GM12873 (cell line): ENCODE results near the gene CARMIL1.

ENCODE experiments used
- TF ChIP-seq, protein P1 (sequence below): IDR thresholded peaks from 2 replicates; pipeline ENCODE4 v1.5.1; 2012; ENCODE audit warnings: low read depth, mild to moderate bottlenecking, moderate library complexity, low read length, control low read depth; ENCODE audit not compliant: insufficient read depth; ENCODE audit errors: missing control alignments

The CARMIL1 gene

DNA sequence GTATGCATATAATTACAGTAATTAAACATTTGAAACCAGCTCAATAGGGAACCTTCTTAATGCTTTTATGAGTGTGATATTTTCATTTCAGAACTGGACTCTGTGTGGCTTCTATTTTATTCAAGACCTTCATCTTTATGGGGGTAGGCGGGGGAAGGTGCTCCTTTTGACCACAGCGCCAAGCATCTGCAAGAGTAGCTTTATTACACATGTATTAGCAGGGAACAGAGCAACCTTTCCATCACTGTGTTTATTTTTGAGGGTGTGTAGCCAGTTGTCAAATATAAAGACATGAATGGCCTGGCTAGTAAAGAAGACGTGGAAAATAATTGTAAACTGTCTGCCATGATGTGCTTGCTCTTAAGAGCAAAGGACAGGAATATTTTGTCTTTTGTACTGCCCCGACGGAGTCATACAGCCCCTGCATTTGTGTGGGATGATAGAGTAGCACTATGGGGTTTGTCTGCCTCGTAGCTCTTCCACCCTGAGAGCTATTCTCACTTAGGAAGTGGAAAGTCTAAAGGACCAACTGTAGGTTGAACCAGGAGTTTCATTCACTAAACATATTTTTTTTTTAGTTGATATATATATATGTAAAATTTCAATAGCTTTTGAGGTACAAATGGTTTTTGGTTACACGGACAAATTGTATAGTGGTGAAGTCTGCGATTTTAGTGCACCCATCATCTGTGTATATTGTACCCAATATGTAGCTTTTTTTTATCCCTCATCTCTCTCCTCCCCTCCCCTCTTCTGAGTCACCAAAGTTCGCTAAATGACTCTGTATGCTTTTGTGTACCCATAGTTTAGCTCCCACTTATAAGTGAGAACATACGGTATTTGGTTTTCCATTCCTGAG, 91.2 kb downstream of the CARMIL1 start:
- TF ChIP-seq, protein P1, sequence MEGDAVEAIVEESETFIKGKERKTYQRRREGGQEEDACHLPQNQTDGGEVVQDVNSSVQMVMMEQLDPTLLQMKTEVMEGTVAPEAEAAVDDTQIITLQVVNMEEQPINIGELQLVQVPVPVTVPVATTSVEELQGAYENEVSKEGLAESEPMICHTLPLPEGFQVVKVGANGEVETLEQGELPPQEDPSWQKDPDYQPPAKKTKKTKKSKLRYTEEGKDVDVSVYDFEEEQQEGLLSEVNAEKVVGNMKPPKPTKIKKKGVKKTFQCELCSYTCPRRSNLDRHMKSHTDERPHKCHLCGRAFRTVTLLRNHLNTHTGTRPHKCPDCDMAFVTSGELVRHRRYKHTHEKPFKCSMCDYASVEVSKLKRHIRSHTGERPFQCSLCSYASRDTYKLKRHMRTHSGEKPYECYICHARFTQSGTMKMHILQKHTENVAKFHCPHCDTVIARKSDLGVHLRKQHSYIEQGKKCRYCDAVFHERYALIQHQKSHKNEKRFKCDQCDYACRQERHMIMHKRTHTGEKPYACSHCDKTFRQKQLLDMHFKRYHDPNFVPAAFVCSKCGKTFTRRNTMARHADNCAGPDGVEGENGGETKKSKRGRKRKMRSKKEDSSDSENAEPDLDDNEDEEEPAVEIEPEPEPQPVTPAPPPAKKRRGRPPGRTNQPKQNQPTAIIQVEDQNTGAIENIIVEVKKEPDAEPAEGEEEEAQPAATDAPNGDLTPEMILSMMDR: no peak

GRCh38 chr6:25371037-25371347, 91.8 kb downstream of the CARMIL1 start:
- TF ChIP-seq, protein P1: no peak

GRCh38 chr6:25375125-25375524, 96.0 kb downstream of the CARMIL1 start:
- TF ChIP-seq, protein P1: no peak

DNA sequence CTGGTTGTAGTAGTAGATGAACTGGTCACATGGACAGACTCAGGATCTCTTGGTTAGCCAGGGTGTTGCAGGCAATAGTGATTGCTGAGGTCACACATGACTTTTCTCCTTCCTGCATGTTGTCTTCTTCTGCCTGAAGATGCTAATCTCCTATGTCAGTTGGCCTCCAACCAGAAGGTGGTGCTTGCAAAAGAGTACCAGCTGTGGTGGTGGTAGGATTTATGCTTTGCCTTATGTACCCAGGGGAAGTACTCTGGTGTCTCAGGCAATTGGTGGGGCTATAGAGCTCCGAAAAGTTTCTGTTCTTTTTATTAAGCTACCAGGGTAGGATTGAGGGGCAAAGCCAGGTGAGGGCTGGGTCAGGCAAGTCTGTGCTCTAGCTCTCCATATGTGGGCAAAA, 98.5 kb downstream of the CARMIL1 start:
- TF ChIP-seq, protein P1: no peak

DNA sequence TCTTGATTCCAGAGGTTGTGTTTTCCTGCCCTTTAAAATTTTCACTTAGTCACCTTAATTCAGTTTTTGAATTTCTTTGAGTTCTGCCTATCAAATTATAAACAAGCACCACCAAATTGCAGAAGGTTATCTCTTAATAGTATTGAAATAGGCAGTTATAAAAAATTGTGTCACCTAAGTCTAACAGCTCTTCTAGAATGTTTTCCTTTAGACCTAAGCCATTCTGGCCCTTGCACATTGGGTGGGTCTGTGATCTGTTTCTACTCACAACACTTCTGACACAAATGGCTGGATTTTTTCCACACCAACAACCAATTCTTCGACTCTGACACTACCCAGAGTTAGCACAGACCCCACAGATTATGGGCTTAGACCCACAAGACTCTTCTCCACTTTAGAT, 101.9 kb downstream of the CARMIL1 start:
- TF ChIP-seq, protein P1: no peak

DNA sequence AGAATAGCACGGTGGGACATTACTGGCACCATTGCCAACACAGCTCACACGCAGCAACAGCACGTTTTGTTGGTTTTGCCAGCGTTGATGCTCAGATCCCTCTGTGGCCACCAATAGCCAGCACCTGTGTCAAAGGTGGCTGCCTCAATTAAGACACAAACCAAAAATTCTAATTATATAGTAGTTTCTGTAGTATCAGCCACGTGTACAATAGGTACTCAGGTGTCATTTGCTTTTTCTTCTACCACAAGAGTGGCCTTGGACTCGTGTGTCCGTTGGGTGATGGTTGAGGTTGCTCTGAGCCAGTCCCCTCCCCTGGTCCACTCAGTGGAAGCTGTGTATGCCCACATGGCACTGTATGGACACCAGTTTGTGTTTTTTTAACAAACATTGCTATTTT, 105.1 kb downstream of the CARMIL1 start:
- TF ChIP-seq, protein P1: no peak

DNA sequence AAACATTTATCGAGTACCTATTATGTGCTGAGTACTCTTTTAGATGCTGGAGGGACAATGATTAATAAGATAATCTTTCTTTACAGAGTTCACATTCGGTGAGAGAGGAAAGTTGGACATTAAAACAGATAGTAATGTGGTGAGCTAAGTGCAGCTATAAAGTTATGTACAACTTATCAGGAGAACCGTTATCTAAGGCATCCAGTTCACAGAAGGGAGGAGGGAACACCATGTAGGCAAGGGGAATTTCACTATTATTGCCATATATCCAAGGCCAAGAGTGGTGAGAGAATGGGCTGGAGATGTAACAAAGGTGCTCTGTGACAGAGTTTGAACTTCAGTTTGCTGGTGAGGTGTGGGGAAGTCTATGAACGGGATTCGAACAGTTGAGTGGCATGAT, 105.8 kb downstream of the CARMIL1 start:
- TF ChIP-seq, protein P1: no peak

GRCh38 chr6:25387483-25387882, 108.3 kb downstream of the CARMIL1 start:
- TF ChIP-seq, protein P1: no peak
